Activated CD4-positive, alpha-beta T cell treated with anti-CD3 and anti-CD28 coated beads, Interleukin-2, amount 50 U/mL, for 1 hour (primary cell): Measurements from ENCODE around the gene GRIA4.

ENCODE experiments used
- DNase-seq: peaks from one replicate; pipeline ENCODE4 v3.0.0-alpha.2; 2020

The GRIA4 gene

GRCh38 chr11:105609832-105610781 is at the start of gene GRIA4:
Gene GRIA4 (plus strand): TSS chr11:105610073. CDS start chr11:105610998, 925 bp downstream.
- no peak for DNase-seq

- no peak for DNase-seq
These were observed 36.8 kb upstream of the GRIA4 start for GRCh38 chr11:105573091-105573490.

- DNase-seq = no peak
These were observed 34.9 kb upstream of the GRIA4 start for GRCh38 chr11:105574974-105575373.

- no peak for DNase-seq
These were observed 32.2 kb upstream of the GRIA4 start for GRCh38 chr11:105577641-105578040.

GRCh38 chr11:105579111-105579510 is 30.8 kb upstream of the GRIA4 start:
- no peak for DNase-seq

GRCh38 chr11:105582497-105582896 is 27.4 kb upstream of the GRIA4 start:
- no peak for DNase-seq

GRCh38 chr11:105588001-105588400 is 21.9 kb upstream of the GRIA4 start:
- no peak for DNase-seq

GRCh38 chr11:105589346-105589745 is 20.5 kb upstream of the GRIA4 start:
- no peak for DNase-seq

GRCh38 chr11:105592035-105592434 is 17.8 kb upstream of the GRIA4 start:
- DNase-seq = no peak

- DNase-seq = no peak
These were observed 11.5 kb upstream of the GRIA4 start for GRCh38 chr11:105598371-105598770.

GRCh38 chr11:105603156-105603555 is 6.7 kb upstream of the GRIA4 start:
- DNase-seq = no peak

GRCh38 chr11:105609341-105609781 is 512 bp upstream of the GRIA4 start:
- DNase-seq = no peak

- DNase-seq = no peak
These were observed 1.1 kb downstream of the GRIA4 start for GRCh38 chr11:105610871-105611571.

GRCh38 chr11:105611572-105612441 is 1.9 kb downstream of the GRIA4 start:
- DNase-seq = no peak

GRCh38 chr11:105612771-105613170 is 2.9 kb downstream of the GRIA4 start:
- DNase-seq = no peak

- DNase-seq = no peak
These were observed 3.3 kb downstream of the GRIA4 start for GRCh38 chr11:105613183-105613582.

- DNase-seq = no peak
These were observed 8.6 kb downstream of the GRIA4 start for GRCh38 chr11:105618343-105618955.

GRCh38 chr11:105619556-105619955 is 9.7 kb downstream of the GRIA4 start:
- DNase-seq = no peak

GRCh38 chr11:105622016-105622415 is 12.1 kb downstream of the GRIA4 start:
- no peak for DNase-seq

- no peak for DNase-seq
These were observed 22.4 kb downstream of the GRIA4 start for GRCh38 chr11:105632316-105632715.

- DNase-seq = no peak
These were observed 25.6 kb downstream of the GRIA4 start for GRCh38 chr11:105635466-105635865.

GRCh38 chr11:105636496-105636895 is 26.6 kb downstream of the GRIA4 start:
- DNase-seq = no peak
